ENCODE data around the gene SCLY.

Gene SCLY

DNA sequence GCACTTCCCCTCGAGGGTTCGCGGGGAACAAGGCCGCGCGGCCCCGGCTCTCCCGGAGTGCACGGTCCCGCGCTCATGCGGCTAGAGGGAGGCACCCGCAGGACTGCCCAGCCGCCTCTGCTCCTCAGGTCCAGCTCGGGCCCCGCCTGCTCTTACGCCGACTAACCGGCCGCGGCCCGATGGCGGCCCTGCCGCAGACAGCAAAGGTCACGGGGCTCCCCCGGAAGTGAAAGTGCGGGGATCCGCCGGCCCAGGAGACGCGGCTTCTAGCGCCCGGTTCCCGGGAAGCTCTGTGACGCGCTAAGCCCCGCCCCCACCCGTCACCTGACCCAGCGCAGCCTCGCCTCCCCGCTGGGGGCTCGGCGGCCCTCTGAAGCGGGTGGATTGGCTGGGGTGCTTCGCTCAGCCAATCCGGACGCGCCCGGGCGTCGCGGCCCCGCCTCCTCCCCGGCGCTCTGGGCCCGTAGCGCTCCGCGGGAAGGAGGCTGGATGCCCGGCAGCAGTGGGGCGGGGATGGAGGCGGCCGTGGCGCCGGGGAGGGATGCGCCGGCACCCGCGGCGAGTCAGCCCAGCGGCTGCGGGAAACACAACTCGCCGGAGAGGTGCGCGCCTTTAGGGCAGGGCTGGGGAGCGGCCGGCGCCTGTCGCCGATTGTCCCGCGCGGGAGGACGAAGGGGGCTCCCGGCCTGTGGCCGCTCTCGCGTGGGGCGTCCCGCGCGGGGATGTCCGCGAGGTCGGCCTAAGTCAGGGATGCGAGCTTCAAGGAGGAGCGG, at the start of gene SCLY:
Gene SCLY, plus strand, starts transcription at position 460 of the 773 bp plus-strand sequence. Its CDS starts 54 bp downstream, at position 514.
- Histone ChIP-seq H3K27ac (ENCODE audit: low read length) (no peak within 1 kb of the TSS), H3K27me3 (ENCODE audit: control insufficient read depth, insufficient read depth, low read length) (no peaks in the 10 kb centered on the region), H3K9me3 (ENCODE audit: control insufficient read depth, insufficient read depth, low read length) (no peaks in the 10 kb centered on the region), H3K36me3 (ENCODE audit: control insufficient read depth, insufficient read depth, low read length) (no peaks in the 10 kb centered on the region; the same call in 1 of the 2 replicates), H3K4me1 (ENCODE audit: control insufficient read depth, insufficient read depth, low read length) (no peaks in the 10 kb centered on the region; the same call in 1 of the 2 replicates), H3K4me3 (ENCODE audit: low read length) (peak within 1 kb of the TSS; percentile 82)
- DNase-seq (ENCODE audit: low read depth, low spot score): peak; percentile 89
- no CpG with 5 or more reads among the region's 98 CpGs for WGBS (ENCODE audit: insufficient coverage, insufficient read length)

GRCh38 chr2:238013806-238014205, 47.0 kb upstream of the SCLY start:
- no CpG with 5 or more reads among the region's 7 CpGs for WGBS (ENCODE audit: insufficient coverage, insufficient read length)
- H3K9me3 ChIP-seq (ENCODE audit: control insufficient read depth, insufficient read depth, low read length): no peaks in the 10 kb centered on the region
- no peak overlapping the region for H3K4me3 ChIP-seq (ENCODE audit: low read length)
- H3K36me3 ChIP-seq (ENCODE audit: control insufficient read depth, insufficient read depth, low read length): no peaks in the 10 kb centered on the region
- H3K27ac ChIP-seq (ENCODE audit: low read length): no peak overlapping the region
- DNase-seq (ENCODE audit: low read depth, low spot score): no peak
- no peaks in the 10 kb centered on the region for H3K4me1 ChIP-seq (ENCODE audit: control insufficient read depth, insufficient read depth, low read length)
- no peaks in the 10 kb centered on the region for H3K27me3 ChIP-seq (ENCODE audit: control insufficient read depth, insufficient read depth, low read length)

DNA sequence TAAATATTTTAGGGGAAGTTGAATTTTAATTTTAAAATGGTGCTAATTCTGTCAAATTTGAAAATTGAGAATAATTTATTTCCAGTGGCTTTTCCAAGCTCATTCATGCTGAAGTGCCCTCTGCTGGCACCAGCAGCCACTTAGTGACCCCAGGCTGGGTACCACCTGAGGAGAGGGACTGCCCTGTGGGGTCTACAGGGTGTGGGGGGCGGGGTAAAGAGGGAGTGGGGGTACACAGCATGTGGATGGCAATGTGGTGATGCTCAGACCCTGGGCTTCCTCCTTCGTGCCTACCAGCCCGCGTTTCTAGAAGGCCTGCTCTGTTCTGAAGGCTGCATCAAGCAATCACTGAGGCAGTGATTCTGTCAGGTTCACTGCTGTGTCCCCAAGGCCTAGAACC, 45.1 kb upstream of the SCLY start:
- H3K27me3 ChIP-seq (ENCODE audit: control insufficient read depth, insufficient read depth, low read length): no peaks in the 10 kb centered on the region
- H3K36me3 ChIP-seq (ENCODE audit: control insufficient read depth, insufficient read depth, low read length): no peaks in the 10 kb centered on the region
- H3K4me1 ChIP-seq (ENCODE audit: control insufficient read depth, insufficient read depth, low read length): no peaks in the 10 kb centered on the region
- no peak overlapping the region for H3K27ac ChIP-seq (ENCODE audit: low read length)
- no peak overlapping the region for H3K4me3 ChIP-seq (ENCODE audit: low read length)
- WGBS (ENCODE audit: insufficient coverage, insufficient read length): no CpG with 5 or more reads among the region's 4 CpGs
- DNase-seq (ENCODE audit: low read depth, low spot score): no peak
- H3K9me3 ChIP-seq (ENCODE audit: control insufficient read depth, insufficient read depth, low read length): no peaks in the 10 kb centered on the region

DNA sequence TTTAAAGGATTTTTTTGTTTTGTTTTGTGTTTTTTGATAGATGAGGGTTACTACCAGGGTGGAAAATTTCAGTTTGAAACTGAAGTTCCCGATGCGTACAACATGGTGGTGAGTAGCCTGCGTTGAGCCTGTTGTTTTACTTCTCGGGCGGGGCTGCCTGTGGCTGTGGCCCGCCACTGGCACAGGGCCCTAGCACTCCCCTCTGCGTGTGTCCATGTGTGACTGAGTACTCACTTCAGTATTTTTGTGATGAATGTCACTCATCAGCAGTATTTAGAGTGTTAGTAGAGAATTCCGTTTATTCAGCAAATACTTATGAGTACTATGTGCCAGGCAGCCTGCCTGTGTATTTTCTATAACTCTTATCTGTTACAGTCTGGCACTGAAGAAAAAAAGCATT, 44.3 kb upstream of the SCLY start:
- Histone ChIP-seq H3K36me3 (ENCODE audit: control insufficient read depth, insufficient read depth, low read length) (no peaks in the 10 kb centered on the region), H3K4me3 (ENCODE audit: low read length) (no peak overlapping the region), H3K4me1 (ENCODE audit: control insufficient read depth, insufficient read depth, low read length) (no peaks in the 10 kb centered on the region), H3K9me3 (ENCODE audit: control insufficient read depth, insufficient read depth, low read length) (no peaks in the 10 kb centered on the region), H3K27me3 (ENCODE audit: control insufficient read depth, insufficient read depth, low read length) (no peaks in the 10 kb centered on the region), H3K27ac (ENCODE audit: low read length) (no peak overlapping the region)
- WGBS (ENCODE audit: insufficient coverage, insufficient read length): no CpG with 5 or more reads among the region's 8 CpGs
- DNase-seq (ENCODE audit: low read depth, low spot score): no peak

GRCh38 chr2:238019962-238020361, 40.8 kb upstream of the SCLY start:
- no peak overlapping the region for H3K4me3 ChIP-seq (ENCODE audit: low read length)
- no CpG with 5 or more reads among the region's 2 CpGs for WGBS (ENCODE audit: insufficient coverage, insufficient read length)
- no peaks in the 10 kb centered on the region for H3K9me3 ChIP-seq (ENCODE audit: control insufficient read depth, insufficient read depth, low read length)
- H3K27me3 ChIP-seq (ENCODE audit: control insufficient read depth, insufficient read depth, low read length): no peaks in the 10 kb centered on the region
- H3K36me3 ChIP-seq (ENCODE audit: control insufficient read depth, insufficient read depth, low read length): no peaks in the 10 kb centered on the region
- DNase-seq (ENCODE audit: low read depth, low spot score): no peak
- H3K27ac ChIP-seq (ENCODE audit: low read length): no peak overlapping the region
- H3K4me1 ChIP-seq (ENCODE audit: control insufficient read depth, insufficient read depth, low read length): no peaks in the 10 kb centered on the region

DNA sequence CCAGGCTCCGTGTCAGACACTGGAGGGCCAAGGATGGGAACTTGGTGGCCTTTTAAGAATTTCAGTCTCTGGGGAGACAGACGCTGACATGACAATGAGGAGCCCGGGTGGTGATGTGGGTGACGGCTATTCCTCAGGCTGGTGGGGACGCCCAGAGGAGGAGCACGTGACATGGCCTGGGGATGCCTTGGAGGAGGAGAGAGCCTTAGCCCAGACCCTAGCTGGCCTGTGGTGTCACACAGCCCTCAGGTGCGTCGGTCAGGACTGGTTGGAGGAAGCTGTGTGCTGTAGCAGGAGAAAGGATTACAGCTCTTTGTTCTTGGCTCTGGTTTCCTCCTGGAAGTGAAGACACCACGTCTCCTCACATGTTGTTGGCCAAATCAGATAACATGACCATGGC, 40.0 kb upstream of the SCLY start:
- DNase-seq (ENCODE audit: low read depth, low spot score): no peak
- Histone ChIP-seq H3K9me3 (ENCODE audit: control insufficient read depth, insufficient read depth, low read length) (no peaks in the 10 kb centered on the region), H3K27me3 (ENCODE audit: control insufficient read depth, insufficient read depth, low read length) (no peaks in the 10 kb centered on the region), H3K4me3 (ENCODE audit: low read length) (no peak overlapping the region), H3K36me3 (ENCODE audit: control insufficient read depth, insufficient read depth, low read length) (no peaks in the 10 kb centered on the region), H3K27ac (ENCODE audit: low read length) (no peak overlapping the region), H3K4me1 (ENCODE audit: control insufficient read depth, insufficient read depth, low read length) (no peaks in the 10 kb centered on the region)
- WGBS (ENCODE audit: insufficient coverage, insufficient read length): no CpG with 5 or more reads among the region's 9 CpGs

DNA sequence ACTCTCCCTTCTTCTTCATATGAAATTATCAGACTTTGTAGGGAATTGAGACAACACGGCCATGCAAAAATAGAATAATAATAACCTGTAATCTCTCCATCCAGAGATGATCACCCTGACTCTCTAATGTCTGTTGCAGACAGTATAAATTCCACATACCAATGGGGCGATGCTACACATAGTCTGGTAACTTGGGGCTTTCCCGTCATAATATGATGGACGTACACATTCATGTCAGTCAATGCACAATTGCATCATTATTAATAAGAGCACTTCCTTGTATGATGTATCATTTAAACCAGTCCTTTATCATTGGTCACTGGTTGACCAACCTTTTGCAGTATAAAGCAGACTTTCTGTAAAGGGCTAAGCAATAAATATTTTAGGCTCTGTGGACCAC, 39.5 kb upstream of the SCLY start:
- no peak for DNase-seq (ENCODE audit: low read depth, low spot score)

DNA sequence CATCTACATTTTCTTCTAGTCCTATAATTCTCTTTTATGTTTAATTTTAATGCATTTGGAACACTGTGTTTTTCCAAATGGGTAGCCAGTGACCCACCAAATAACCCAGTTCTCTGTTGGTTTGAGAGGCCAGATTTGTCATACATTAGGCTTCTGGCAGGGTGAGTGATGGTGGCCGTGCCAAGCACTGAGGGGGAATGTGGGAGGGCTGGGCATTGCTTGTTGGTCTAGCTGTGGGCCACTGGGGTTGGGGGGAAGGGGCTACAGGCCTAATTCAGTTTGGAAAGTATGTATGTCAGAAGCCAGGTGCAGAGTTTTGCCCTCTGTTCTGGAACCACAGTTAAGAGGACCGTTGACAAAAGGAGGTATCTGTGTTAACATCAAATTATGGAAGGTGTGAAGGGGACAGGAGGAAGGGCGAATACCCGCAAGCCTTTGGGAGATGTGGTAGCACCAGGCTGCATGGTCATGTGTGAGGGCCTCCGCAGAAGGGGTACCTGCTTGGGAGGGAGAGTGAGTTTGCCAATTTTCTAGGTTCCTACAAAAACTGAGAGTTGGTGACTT, 38.1 kb upstream of the SCLY start:
- H3K9me3 ChIP-seq (ENCODE audit: control insufficient read depth, insufficient read depth, low read length): no peaks in the 10 kb centered on the region
- no CpG with 5 or more reads among the region's 5 CpGs for WGBS (ENCODE audit: insufficient coverage, insufficient read length)
- H3K36me3 ChIP-seq (ENCODE audit: control insufficient read depth, insufficient read depth, low read length): no peaks in the 10 kb centered on the region
- no peak overlapping the region for H3K27ac ChIP-seq (ENCODE audit: low read length)
- H3K27me3 ChIP-seq (ENCODE audit: control insufficient read depth, insufficient read depth, low read length): no peaks in the 10 kb centered on the region
- DNase-seq (ENCODE audit: low read depth, low spot score): no peak
- no peaks in the 10 kb centered on the region for H3K4me1 ChIP-seq (ENCODE audit: control insufficient read depth, insufficient read depth, low read length)
- no peak overlapping the region for H3K4me3 ChIP-seq (ENCODE audit: low read length)

More for the DNA sequence above, 39.5 kb upstream of the SCLY start:
- Histone ChIP-seq H3K4me3 (ENCODE audit: low read length) (no peak overlapping the region), H3K36me3 (ENCODE audit: control insufficient read depth, insufficient read depth, low read length) (no peaks in the 10 kb centered on the region), H3K9me3 (ENCODE audit: control insufficient read depth, insufficient read depth, low read length) (no peaks in the 10 kb centered on the region), H3K27me3 (ENCODE audit: control insufficient read depth, insufficient read depth, low read length) (no peaks in the 10 kb centered on the region), H3K4me1 (ENCODE audit: control insufficient read depth, insufficient read depth, low read length) (no peaks in the 10 kb centered on the region), H3K27ac (ENCODE audit: low read length) (no peak overlapping the region)
- WGBS (ENCODE audit: insufficient coverage, insufficient read length): no CpG with 5 or more reads among the region's 4 CpGs

- no peak overlapping the region for H3K27ac ChIP-seq (ENCODE audit: low read length)
Observed at GRCh38 chr2:238023608-238024007, 37.2 kb upstream of the SCLY start.

GRCh38 chr2:238024986-238025385, 35.8 kb upstream of the SCLY start:
- H3K36me3 ChIP-seq (ENCODE audit: control insufficient read depth, insufficient read depth, low read length): no peaks in the 10 kb centered on the region
- 0 out of 2 replicates have a peak, but pooled peaks cover 2% of the 10 kb centered on the region for H3K4me1 ChIP-seq (ENCODE audit: control insufficient read depth, insufficient read depth, low read length)
- H3K27me3 ChIP-seq (ENCODE audit: control insufficient read depth, insufficient read depth, low read length): no peaks in the 10 kb centered on the region
- no CpG with 5 or more reads among the region's 8 CpGs for WGBS (ENCODE audit: insufficient coverage, insufficient read length)
- H3K9me3 ChIP-seq (ENCODE audit: control insufficient read depth, insufficient read depth, low read length): no peaks in the 10 kb centered on the region
- no peak overlapping the region for H3K27ac ChIP-seq (ENCODE audit: low read length)
- H3K4me3 ChIP-seq (ENCODE audit: low read length): no peak overlapping the region
- DNase-seq (ENCODE audit: low read depth, low spot score): no peak

More at GRCh38 chr2:238023608-238024007, 37.2 kb upstream of the SCLY start:
- H3K27me3 ChIP-seq (ENCODE audit: control insufficient read depth, insufficient read depth, low read length): no peaks in the 10 kb centered on the region
- no peaks in the 10 kb centered on the region for H3K9me3 ChIP-seq (ENCODE audit: control insufficient read depth, insufficient read depth, low read length)
- WGBS (ENCODE audit: insufficient coverage, insufficient read length): no CpG with 5 or more reads among the region's 2 CpGs
- no peak for DNase-seq (ENCODE audit: low read depth, low spot score)
- 0 out of 2 replicates have a peak, but pooled peaks cover 2% of the 10 kb centered on the region for H3K4me1 ChIP-seq (ENCODE audit: control insufficient read depth, insufficient read depth, low read length)
- H3K4me3 ChIP-seq (ENCODE audit: low read length): no peak overlapping the region
- no peaks in the 10 kb centered on the region for H3K36me3 ChIP-seq (ENCODE audit: control insufficient read depth, insufficient read depth, low read length)
